HUES6 (cell line): ENCODE results near the gene HMGN4.
A peak's percentile ranks its signal among the peaks of the same experiment; 100 is the strongest.

Experiments used
- H3K27ac ChIP-seq: 2 replicates; pipeline ENCODE4 v1.7.0; 2013; ENCODE audit warnings: low read depth, mild to moderate bottlenecking, low read length, inconsistent platforms
- H3K27me3 ChIP-seq: 2 replicates; pipeline ENCODE4 v1.6.1; 2013; ENCODE audit warnings: low read length; ENCODE audit not compliant: control insufficient read depth, insufficient read depth
- H3K36me3 ChIP-seq: 2 replicates; pipeline ENCODE4 v1.6.1; 2013; ENCODE audit warnings: low read length; ENCODE audit not compliant: control insufficient read depth, insufficient read depth
- H3K4me1 ChIP-seq: 2 replicates; pipeline ENCODE4 v1.6.1; 2013; ENCODE audit warnings: low read length; ENCODE audit not compliant: control insufficient read depth, insufficient read depth
- H3K4me3 ChIP-seq: 2 replicates; pipeline ENCODE4 v1.5.1; 2013; ENCODE audit warnings: low read depth, low read length
- H3K9ac ChIP-seq: one replicate; pipeline ENCODE4 v1.6.1; 2013; ENCODE audit warnings: mild to moderate bottlenecking, low read length
- H3K9me3 ChIP-seq: 2 replicates; pipeline ENCODE4 v1.6.1; 2013; ENCODE audit warnings: low read depth, low read length; ENCODE audit not compliant: control insufficient read depth, insufficient read depth

HMGN4 gene

DNA sequence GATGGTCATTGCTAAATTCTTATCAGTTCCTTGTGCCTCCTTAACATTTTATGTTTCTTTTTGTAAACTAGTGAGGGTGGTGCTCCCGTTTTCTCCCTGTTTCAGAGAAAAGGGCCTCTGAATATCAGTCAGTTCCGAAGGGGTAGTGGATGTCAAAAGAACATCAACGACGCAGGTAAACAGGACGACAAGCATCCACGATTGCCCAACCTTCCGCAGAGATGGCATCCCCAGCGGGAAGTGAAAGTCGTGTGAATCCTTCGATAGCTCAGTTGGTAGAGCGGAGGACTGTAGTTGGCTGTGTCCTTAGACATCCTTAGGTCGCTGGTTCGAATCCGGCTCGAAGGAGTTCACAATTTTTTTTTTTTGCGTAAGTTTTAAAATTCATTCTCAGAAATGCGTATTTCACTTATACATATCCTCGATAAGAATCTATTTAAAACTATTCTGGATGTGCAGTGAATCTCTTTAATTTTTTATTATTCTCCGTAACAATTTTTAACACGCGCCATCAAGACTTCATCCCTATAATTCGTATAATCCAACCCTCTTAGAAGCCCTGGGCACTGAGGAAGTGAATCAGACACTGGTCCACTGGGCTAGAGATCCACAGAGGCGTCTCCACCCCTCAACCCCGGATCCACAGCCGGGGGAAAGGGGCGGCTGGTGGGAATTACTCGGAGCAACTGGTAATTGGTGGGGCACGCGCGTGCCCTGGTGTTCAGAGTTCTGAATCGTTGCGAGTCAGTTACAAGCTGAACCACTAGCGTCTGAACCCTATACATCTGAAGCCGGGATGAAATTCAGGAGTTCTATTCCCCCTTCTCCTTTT, 30.7 kb downstream of the HMGN4 start:
- H3K4me3 ChIP-seq = peak overlapping the region; percentile 75
- no peaks in the 10 kb centered on the region for H3K36me3 ChIP-seq
- no peaks in the 10 kb centered on the region for H3K9me3 ChIP-seq
- H3K27me3 ChIP-seq = no peaks in the 10 kb centered on the region
- H3K9ac ChIP-seq = peak overlapping the region; percentile 26
- H3K27ac ChIP-seq = no peak overlapping the region
- no peaks in the 10 kb centered on the region for H3K4me1 ChIP-seq

DNA sequence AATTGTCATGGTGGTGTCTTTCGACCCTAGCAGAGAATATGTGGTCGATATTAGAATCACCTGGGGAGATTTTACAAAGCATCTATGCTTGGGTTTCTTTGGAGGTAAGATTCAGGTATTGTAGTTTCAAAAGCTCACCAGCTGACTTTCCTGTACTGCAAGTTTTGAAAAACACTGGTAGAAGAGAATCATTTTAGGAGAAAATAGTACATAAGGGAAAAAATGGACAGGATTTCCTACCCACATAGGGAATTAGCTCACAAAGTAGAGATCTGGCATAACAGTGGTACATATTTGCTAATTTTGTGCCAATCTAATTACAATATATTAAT, 31.2 kb downstream of the HMGN4 start:
- H3K36me3 ChIP-seq = no peaks in the 10 kb centered on the region
- H3K9ac ChIP-seq = no peak overlapping the region
- no peaks in the 10 kb centered on the region for H3K4me1 ChIP-seq
- H3K27ac ChIP-seq = no peak overlapping the region
- H3K9me3 ChIP-seq = no peaks in the 10 kb centered on the region
- H3K4me3 ChIP-seq = peak overlapping the region; percentile 75
- no peaks in the 10 kb centered on the region for H3K27me3 ChIP-seq

DNA sequence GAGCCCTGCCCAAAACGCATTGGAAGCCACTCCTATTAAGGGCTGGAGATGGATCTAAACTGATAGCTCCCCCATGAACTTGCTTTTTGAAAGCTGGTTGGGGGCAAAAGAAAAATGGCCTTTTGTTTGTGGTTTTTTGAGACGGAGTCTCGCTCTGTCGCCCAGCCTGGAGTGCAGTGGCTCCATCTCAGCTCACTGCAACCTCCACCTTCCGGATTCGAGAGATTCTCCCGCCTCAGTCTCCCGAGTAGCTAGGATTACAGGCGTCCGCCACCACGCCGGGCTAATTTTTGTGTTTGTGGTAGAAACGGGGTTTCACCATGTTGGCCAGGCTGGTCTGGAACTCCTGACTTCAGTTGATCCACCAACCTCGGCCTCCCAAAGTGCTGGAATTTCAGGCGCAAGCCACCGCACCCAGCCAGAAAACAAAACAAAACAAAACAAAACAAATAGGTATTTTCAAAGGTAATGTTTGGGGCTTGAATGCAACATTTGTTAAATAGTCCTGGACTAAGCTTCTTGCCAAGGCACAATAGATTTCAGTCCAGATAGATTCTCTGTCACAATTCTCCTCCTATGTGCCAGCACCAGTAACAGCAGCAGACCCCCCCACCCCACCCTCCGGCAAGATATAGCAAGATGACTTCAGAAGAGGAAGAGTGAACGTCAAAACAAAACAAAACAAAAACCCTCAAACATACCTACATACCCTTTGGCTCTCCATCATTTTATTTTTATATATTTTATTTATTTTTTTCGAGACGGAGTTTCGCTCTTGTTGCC, 32.1 kb downstream of the HMGN4 start:
- Histone ChIP-seq H3K9ac (no peak overlapping the region), H3K4me1 (no peaks in the 10 kb centered on the region), H3K36me3 (no peaks in the 10 kb centered on the region), H3K27me3 (no peaks in the 10 kb centered on the region), H3K9me3 (no peaks in the 10 kb centered on the region), H3K27ac (no peak overlapping the region), H3K4me3 (no peak overlapping the region)

GRCh38 chr6:26571592-26572296, 33.6 kb downstream of the HMGN4 start:
- Histone ChIP-seq H3K9ac (peak overlapping the region; percentile 27), H3K27me3 (no peaks in the 10 kb centered on the region), H3K4me1 (0 out of 2 replicates have a peak, but pooled peaks cover 4% of the 10 kb centered on the region), H3K36me3 (no peaks in the 10 kb centered on the region), H3K27ac (no peak overlapping the region), H3K9me3 (no peaks in the 10 kb centered on the region), H3K4me3 (peak overlapping the region; percentile 76)

DNA sequence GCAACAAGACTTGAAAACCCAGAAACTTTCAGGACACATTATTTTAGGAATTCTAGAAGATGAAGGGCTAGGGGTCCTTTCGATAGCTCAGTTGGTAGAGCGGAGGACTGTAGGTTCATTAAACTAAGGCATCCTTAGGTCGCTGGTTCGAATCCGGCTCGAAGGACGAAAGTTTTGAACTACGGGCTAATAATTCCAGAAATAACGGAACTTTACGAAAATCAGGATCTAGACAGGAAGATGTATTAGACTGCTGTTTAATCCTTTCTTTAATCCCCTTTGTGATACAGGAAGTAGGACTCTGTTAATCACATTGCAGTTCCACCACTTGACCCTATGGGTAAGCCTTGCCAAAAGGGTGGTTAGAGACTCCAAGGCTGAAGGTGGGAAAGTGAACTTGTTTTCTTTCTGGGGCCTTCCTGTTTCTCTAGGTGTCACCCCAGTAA, 37.4 kb downstream of the HMGN4 start:
- no peaks in the 10 kb centered on the region for H3K36me3 ChIP-seq
- peaks cover 3% of the 10 kb centered on the region; the same call in 1 of the 2 replicates for H3K9me3 ChIP-seq
- H3K27me3 ChIP-seq = peaks cover 3% of the 10 kb centered on the region; the same call in 1 of the 2 replicates
- no peak overlapping the region for H3K27ac ChIP-seq
- H3K4me3 ChIP-seq = peak overlapping the region; percentile 76
- 0 out of 2 replicates have a peak, but pooled peaks cover 4% of the 10 kb centered on the region for H3K4me1 ChIP-seq
- H3K9ac ChIP-seq = no peak overlapping the region

- Histone ChIP-seq H3K4me3 (peak overlapping the region; percentile 76), H3K36me3 (no peaks in the 10 kb centered on the region), H3K27me3 (peaks cover 3% of the 10 kb centered on the region; the same call in 1 of the 2 replicates), H3K9ac (no peak overlapping the region), H3K4me1 (0 out of 2 replicates have a peak, but pooled peaks cover 4% of the 10 kb centered on the region), H3K9me3 (peaks cover 3% of the 10 kb centered on the region; the same call in 1 of the 2 replicates), H3K27ac (no peak overlapping the region)
Measured at GRCh38 chr6:26576407-26576843, 38.3 kb downstream of the HMGN4 start.

- H3K9me3 ChIP-seq = peaks cover 3% of the 10 kb centered on the region; the same call in 1 of the 2 replicates
- peaks cover 3% of the 10 kb centered on the region; the same call in 1 of the 2 replicates for H3K27me3 ChIP-seq
- peak overlapping the region; percentile 7 for H3K9ac ChIP-seq
- H3K36me3 ChIP-seq = no peaks in the 10 kb centered on the region
- H3K4me3 ChIP-seq = peak overlapping the region; percentile 76
- H3K27ac ChIP-seq = no peak overlapping the region
- 0 out of 2 replicates have a peak, but pooled peaks cover 4% of the 10 kb centered on the region for H3K4me1 ChIP-seq
Measured at GRCh38 chr6:26576929-26577719, 39.0 kb downstream of the HMGN4 start.

- peak overlapping the region; percentile 76 for H3K4me3 ChIP-seq
- H3K9ac ChIP-seq = peak overlapping the region; percentile 7
- H3K9me3 ChIP-seq = peaks cover 3% of the 10 kb centered on the region; the same call in 1 of the 2 replicates
- no peak overlapping the region for H3K27ac ChIP-seq
- H3K27me3 ChIP-seq = peaks cover 3% of the 10 kb centered on the region
- no peaks in the 10 kb centered on the region for H3K36me3 ChIP-seq
- 0 out of 2 replicates have a peak, but pooled peaks cover 4% of the 10 kb centered on the region for H3K4me1 ChIP-seq
Measured at GRCh38 chr6:26577720-26578072, 39.5 kb downstream of the HMGN4 start.

- Histone ChIP-seq H3K4me3 (peak overlapping the region; percentile 76; the same call in 1 of the 2 replicates), H3K27me3 (peaks cover 9% of the 10 kb centered on the region), H3K9ac (no peak overlapping the region), H3K4me1 (0 out of 2 replicates have a peak, but pooled peaks cover 4% of the 10 kb centered on the region), H3K9me3 (peaks cover 3% of the 10 kb centered on the region; the same call in 1 of the 2 replicates), H3K27ac (no peak overlapping the region), H3K36me3 (no peaks in the 10 kb centered on the region)
Measured at GRCh38 chr6:26578279-26578678, 40.1 kb downstream of the HMGN4 start.

DNA sequence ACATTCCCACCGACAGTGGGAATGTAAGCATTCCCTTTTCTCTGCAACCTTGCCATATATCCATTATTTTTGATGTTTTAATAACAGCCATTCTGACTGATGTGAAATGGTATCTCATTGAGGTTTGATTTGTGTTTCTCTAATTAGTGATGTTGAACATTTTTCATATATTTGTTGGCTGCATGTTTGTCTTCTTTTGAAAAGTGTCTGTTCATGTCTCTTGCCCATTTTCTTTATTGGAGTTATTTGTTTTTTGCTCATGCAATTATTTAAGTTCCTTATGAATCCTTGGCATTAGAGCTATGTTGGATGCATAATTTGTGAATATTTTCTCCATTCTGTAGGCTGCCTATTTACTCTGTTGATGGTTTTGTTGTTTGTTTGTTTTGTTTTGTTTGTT, 40.6 kb downstream of the HMGN4 start:
- Histone ChIP-seq H3K9ac (no peak overlapping the region), H3K36me3 (no peaks in the 10 kb centered on the region), H3K9me3 (peaks cover 3% of the 10 kb centered on the region; the same call in 1 of the 2 replicates), H3K4me1 (0 out of 2 replicates have a peak, but pooled peaks cover 4% of the 10 kb centered on the region), H3K4me3 (peak overlapping the region; percentile 76; the same call in 1 of the 2 replicates), H3K27me3 (peaks cover 13% of the 10 kb centered on the region), H3K27ac (no peak overlapping the region)
